Activated CD4-positive, alpha-beta memory T cell treated with anti-CD3 and anti-CD28 coated beads, Interleukin-2, amount 10 ng/mL, durations not matched to agents 7 days and 5 days (primary cell): ENCODE data around the gene WRAP73. TPM values are rescaled to one million over a fixed set of nuclear protein-coding genes. Genes with fewer than 3 reads are reported as not detected.

Experiments
- CTCF ChIA-PET: fragments of 350-600 bp; sonication (Branson Sonifier 250); formaldehyde crosslinking; loops from one replicate; lab custom pipeline; 2021; ENCODE audit warnings: antibody characterized with exemption, inconsistent platforms; lab: Charles Lee
- POLR2A ChIA-PET: fragments of 350-600 bp; sonication (Branson Sonifier 250); formaldehyde crosslinking; loops from one replicate; lab custom pipeline; 2021; ENCODE audit warnings: antibody characterized with exemption; lab: Charles Lee
- DNase-seq: peaks from one replicate; pipeline ENCODE4 v3.0.0-alpha.2; 2020
- H3K27ac Mint-ChIP-seq: one replicate; pipeline ENCODE4 v1.8.0; 2021; ENCODE audit warnings: mild to moderate bottlenecking, mixed read lengths
- H3K27me3 Mint-ChIP-seq: one replicate; pipeline ENCODE4 v1.8.0; 2021; ENCODE audit warnings: mixed read lengths
- H3K36me3 Mint-ChIP-seq: one replicate; pipeline ENCODE4 v1.8.0; 2021; ENCODE audit warnings: low read depth, mixed read lengths
- H3K4me1 Mint-ChIP-seq: one replicate; pipeline ENCODE4 v1.8.0; 2021; ENCODE audit warnings: mixed read lengths
- H3K4me3 Mint-ChIP-seq: one replicate; pipeline ENCODE4 v1.8.0; 2021; ENCODE audit warnings: mild to moderate bottlenecking, mixed read lengths
- H3K9me3 Mint-ChIP-seq: one replicate; pipeline ENCODE4 v1.8.0; 2021; ENCODE audit warnings: mixed read lengths
- total RNA-seq, 2 experiments: library from RNA; stranded (reverse); gene quantifications; one replicate each; pipeline ENCODE4 v1.2.3, GENCODE V29; 2021

Gene WRAP73
- total RNA-seq, 2 experiments from 2014 or later = 34.7 to 38.9 TPM

DNA sequence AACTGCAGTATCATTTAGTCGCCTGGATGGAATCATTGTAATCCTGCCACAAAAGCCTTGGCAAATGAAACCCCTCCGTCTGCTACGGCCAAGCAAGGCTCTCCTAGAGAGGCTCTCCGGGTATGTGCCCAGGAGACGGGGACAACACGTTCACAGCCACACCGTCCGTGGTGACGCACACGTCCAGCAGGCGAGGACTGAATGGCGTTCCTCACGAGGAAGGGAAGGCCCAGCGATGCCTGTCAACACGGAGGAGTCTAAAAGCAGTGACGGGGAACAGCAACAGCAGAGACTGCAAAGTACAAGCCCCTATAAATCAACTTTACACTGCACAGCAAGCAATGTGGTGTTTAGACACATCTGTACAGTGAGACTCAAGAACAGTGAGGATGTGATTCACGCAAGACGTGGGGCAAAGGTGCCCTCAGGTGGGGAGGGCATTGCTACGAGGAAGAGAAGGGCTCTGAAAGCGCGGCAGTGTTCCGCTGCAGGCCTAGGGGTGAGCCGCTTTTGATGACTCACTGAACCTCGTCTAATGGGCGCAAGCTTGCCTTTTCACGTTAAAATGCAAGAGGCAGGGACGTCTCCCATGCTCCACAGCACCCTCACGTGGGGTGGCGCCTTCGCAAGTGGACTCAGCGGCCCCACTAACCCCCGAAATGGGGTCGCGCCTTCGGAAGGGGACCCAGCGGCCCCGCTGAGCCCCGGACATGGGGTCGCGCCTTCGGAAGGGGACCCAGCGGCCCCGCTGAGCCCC, 6.8 kb downstream of the WRAP73 start:
- no peak overlapping the region for H3K27ac Mint-ChIP-seq
- H3K36me3 Mint-ChIP-seq = peaks cover 33% of the 10 kb centered on the region
- DNase-seq = no peak
- CTCF ChIA-PET = no interaction called here
- no peaks in the 10 kb centered on the region for H3K27me3 Mint-ChIP-seq
- POLR2A ChIA-PET = no interaction called here
- H3K4me1 Mint-ChIP-seq = peaks cover 5% of the 10 kb centered on the region
- no peaks in the 10 kb centered on the region for H3K9me3 Mint-ChIP-seq
- H3K4me3 Mint-ChIP-seq = no peak overlapping the region

DNA sequence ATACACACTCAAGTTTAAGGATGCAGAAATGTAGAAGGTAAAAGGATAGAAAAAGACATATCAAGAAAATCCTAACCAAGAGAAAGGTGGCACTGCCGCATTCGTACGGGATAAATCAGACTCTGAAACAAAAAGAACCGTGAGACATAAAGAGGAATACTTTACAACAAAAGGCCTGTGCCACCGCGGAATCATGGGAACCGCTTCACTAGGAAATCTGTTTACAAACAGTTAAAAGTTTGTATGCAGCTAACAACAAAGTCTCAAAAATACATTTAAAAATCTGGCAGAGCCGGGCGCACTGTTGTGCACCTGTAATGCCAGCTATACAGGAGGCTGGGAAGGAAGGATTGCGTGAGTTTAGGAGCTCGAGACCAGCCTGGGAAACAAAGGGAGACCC, 8.1 kb downstream of the WRAP73 start:
- Mint-ChIP-seq H3K27ac (no peak overlapping the region), H3K27me3 (no peaks in the 10 kb centered on the region), H3K36me3 (peaks cover 26% of the 10 kb centered on the region), H3K9me3 (no peaks in the 10 kb centered on the region), H3K4me3 (no peak overlapping the region), H3K4me1 (no peaks in the 10 kb centered on the region)
- DNase-seq = no peak
- POLR2A ChIA-PET = no interaction called here
- CTCF ChIA-PET = no interaction called here

GRCh38 chr1:3641046-3641760, 8.7 kb downstream of the WRAP73 start:
- no peaks in the 10 kb centered on the region for H3K9me3 Mint-ChIP-seq

GRCh38 chr1:3640121-3640837, 9.6 kb downstream of the WRAP73 start:
- CTCF ChIA-PET = no interaction called here
- no peak overlapping the region for H3K27ac Mint-ChIP-seq
- POLR2A ChIA-PET = no interaction called here
- H3K27me3 Mint-ChIP-seq = no peaks in the 10 kb centered on the region
- peaks cover 26% of the 10 kb centered on the region for H3K36me3 Mint-ChIP-seq
- no peak overlapping the region for H3K4me3 Mint-ChIP-seq
- H3K9me3 Mint-ChIP-seq = no peaks in the 10 kb centered on the region
- DNase-seq = no peak
- no peaks in the 10 kb centered on the region for H3K4me1 Mint-ChIP-seq

More at GRCh38 chr1:3641046-3641760, 8.7 kb downstream of the WRAP73 start:
- Mint-ChIP-seq H3K4me3 (no peak overlapping the region), H3K27ac (no peak overlapping the region), H3K36me3 (peaks cover 29% of the 10 kb centered on the region), H3K27me3 (no peaks in the 10 kb centered on the region), H3K4me1 (no peaks in the 10 kb centered on the region)
- ChIA-PET POLR2A (no interaction called here), CTCF (no interaction called here)
- no peak for DNase-seq

DNA sequence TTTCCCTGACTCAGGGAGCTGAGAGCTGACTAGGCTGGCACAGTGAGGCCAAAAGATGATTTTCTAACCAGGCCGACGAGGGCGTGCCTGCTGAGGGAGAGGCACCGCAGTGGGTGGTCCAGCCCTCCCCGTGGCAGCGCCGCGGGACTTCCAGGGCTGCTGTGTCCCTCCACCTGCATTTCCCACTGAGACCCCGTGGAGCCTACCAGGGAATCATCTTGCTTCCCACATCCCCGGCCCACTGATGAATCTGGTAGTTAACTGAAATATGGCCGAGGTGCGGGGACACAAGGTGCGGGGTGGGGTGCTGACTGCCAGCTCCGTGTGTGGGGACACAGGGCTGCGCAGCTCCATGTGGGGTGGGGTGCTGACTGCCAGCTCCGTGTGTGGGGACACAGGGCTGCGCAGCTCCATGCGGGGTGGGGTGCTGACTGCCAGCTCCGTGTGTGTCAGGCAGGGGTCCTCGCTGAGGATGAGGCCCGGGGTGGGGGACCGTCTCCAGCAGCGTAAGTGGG, 10.4 kb downstream of the WRAP73 start:
- no peaks in the 10 kb centered on the region for H3K9me3 Mint-ChIP-seq
- no peaks in the 10 kb centered on the region for H3K4me1 Mint-ChIP-seq
- H3K27me3 Mint-ChIP-seq = no peaks in the 10 kb centered on the region
- peaks cover 27% of the 10 kb centered on the region for H3K36me3 Mint-ChIP-seq
- no peak overlapping the region for H3K27ac Mint-ChIP-seq
- POLR2A ChIA-PET = no interaction called here
- DNase-seq = no peak
- no peak overlapping the region for H3K4me3 Mint-ChIP-seq
- CTCF ChIA-PET = no interaction called here

DNA sequence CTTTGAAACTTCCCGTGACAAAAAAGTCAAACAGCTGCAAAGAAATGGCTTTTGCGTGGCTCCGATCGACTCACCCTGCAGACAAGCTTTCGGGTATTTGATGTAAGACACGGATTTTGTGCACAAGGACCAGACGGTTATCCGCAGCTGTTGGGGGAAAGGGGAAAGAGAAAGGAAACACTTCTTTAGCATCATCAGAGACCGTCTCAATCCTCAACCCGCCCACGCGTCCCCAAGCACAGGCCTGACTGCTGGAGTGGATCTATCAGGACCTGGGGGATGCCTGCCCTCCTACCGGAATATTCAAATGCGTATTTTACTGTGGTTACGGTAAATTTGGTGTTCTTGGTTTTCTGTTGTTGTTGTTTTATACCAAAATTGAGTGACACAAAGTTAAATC, 11.2 kb downstream of the WRAP73 start:
- Mint-ChIP-seq H3K4me3 (no peak overlapping the region), H3K4me1 (no peaks in the 10 kb centered on the region), H3K36me3 (peaks cover 28% of the 10 kb centered on the region), H3K27me3 (no peaks in the 10 kb centered on the region), H3K9me3 (no peaks in the 10 kb centered on the region), H3K27ac (no peak overlapping the region)
- ChIA-PET CTCF (no interaction called here), POLR2A (no interaction called here)
- no peak for DNase-seq

DNA sequence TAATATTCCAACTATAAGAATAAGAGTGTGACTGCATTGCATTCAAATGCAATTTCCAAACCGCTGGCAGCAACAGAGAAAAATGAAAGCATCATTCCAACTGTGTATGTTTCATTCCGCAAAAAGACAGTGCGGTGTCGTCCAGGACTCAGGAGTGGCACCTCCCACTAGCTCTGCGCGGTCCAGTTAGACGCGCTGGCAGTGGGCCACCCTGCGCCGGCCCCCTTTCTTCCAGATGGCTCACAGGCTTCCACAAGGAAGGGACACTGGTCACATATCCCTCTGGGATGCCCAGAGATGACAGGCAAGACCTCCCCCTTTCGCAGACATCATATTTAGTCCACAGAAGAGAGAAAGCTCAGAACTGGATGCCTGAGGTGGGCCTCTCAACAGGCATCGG, 11.9 kb downstream of the WRAP73 start:
- Mint-ChIP-seq H3K27me3 (no peaks in the 10 kb centered on the region), H3K9me3 (no peaks in the 10 kb centered on the region), H3K4me3 (no peak overlapping the region), H3K4me1 (no peaks in the 10 kb centered on the region), H3K27ac (no peak overlapping the region), H3K36me3 (peaks cover 28% of the 10 kb centered on the region)
- DNase-seq = no peak
- ChIA-PET POLR2A (no interaction called here), CTCF (no interaction called here)

DNA sequence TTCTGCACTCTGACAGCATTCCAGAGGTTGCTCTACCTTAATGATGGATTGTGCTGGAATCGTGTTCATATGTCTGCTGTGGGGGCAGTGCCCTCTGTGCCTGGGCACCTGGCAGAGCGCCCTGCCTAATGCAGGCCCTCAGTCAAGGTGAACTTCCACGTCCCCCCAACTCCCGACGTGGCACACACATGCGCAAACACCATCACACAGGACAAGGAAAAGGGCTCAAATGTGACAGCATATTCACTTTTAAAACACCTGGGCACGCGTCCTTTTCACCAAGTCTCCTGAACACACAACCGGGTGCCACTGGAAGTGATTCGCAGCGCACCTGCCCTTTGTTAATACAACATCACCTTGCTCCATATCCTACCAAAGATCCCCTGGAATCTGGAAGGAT, 13.4 kb downstream of the WRAP73 start:
- Mint-ChIP-seq H3K36me3 (peaks cover 23% of the 10 kb centered on the region), H3K4me1 (no peaks in the 10 kb centered on the region), H3K9me3 (no peaks in the 10 kb centered on the region), H3K27me3 (no peaks in the 10 kb centered on the region), H3K27ac (no peak overlapping the region), H3K4me3 (no peak overlapping the region)
- DNase-seq = no peak
- ChIA-PET CTCF (no interaction called here), POLR2A (no interaction called here)

DNA sequence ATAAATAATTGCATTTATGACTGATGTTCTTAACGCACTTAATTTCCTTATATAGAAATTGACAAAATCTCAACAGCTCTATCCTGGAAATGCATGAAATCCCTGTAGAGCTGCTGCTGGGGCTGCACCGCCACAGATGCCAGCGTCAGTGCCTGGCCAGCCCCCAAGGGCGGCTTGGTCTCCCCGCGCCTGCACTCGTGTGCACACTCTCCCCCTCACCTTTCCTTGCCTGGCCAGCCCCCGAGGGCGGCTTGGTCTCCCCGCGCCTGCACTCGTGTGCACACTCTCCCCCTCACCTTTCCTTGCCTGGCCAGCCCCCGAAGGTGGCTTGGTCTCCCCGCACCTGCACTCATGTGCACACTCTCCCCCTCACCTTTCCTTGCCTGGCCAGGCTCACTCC, 13.8 kb downstream of the WRAP73 start:
- ChIA-PET CTCF (no interaction called here), POLR2A (no interaction called here)
- Mint-ChIP-seq H3K36me3 (peaks cover 23% of the 10 kb centered on the region), H3K9me3 (no peaks in the 10 kb centered on the region), H3K27ac (no peak overlapping the region), H3K4me1 (no peaks in the 10 kb centered on the region), H3K27me3 (no peaks in the 10 kb centered on the region), H3K4me3 (no peak overlapping the region)
- no peak for DNase-seq

GRCh38 chr1:3634059-3634800, 15.7 kb downstream of the WRAP73 start:
- Mint-ChIP-seq H3K27ac (no peak overlapping the region), H3K4me1 (peaks cover 9% of the 10 kb centered on the region), H3K27me3 (no peaks in the 10 kb centered on the region), H3K36me3 (peaks cover 29% of the 10 kb centered on the region), H3K4me3 (no peak overlapping the region), H3K9me3 (no peaks in the 10 kb centered on the region)
- ChIA-PET POLR2A (no interaction called here), CTCF (no interaction called here)
- DNase-seq = no peak

DNA sequence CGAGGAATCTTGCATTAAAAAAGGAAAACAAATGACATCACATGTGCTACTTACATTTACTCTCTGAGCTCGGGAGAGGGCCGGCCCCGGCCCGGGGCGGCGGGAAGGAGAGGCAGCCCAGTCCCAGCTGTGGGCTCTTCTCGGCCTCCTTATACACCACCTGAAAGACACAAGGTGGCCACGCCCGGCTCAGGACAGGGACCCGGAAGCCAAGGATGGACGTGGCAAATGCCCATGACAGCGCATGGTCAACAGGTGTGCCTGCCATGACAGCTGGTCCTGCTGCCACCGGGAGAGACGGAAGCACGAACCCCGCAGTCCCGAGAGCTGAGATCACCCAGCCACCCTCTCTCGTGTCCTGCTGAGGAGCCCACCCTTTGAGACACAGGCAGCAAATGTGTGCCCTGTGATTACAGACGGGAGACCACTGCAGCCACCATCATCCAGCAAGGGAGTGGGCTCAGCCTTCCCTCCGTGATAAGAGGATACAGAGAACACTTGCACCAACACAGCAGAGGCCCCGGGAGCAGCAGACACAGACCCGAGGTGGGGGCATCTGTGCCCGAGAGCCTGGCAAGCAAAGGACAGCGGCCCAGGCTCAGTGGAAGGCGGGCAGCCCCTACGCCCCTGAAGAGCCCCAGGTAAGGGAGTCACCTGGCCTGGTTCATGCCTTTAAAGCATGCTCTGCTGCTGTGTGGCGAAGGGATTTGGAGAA, 16.4 kb downstream of the WRAP73 start:
- Mint-ChIP-seq H3K4me3 (no peak overlapping the region), H3K27me3 (no peaks in the 10 kb centered on the region), H3K36me3 (peaks cover 31% of the 10 kb centered on the region), H3K27ac (no peak overlapping the region), H3K9me3 (no peaks in the 10 kb centered on the region), H3K4me1 (peaks cover 9% of the 10 kb centered on the region)
- CTCF ChIA-PET = no interaction called here
- DNase-seq = no peak
- POLR2A ChIA-PET = no interaction called here

- Mint-ChIP-seq H3K36me3 (peaks cover 31% of the 10 kb centered on the region), H3K9me3 (no peaks in the 10 kb centered on the region), H3K27me3 (no peaks in the 10 kb centered on the region), H3K27ac (no peak overlapping the region), H3K4me3 (no peak overlapping the region), H3K4me1 (peaks cover 9% of the 10 kb centered on the region)
- POLR2A ChIA-PET = no interaction called here
- no peak for DNase-seq
- CTCF ChIA-PET = no interaction called here
These were observed 17.1 kb downstream of the WRAP73 start for GRCh38 chr1:3632716-3633343.
